HG02763 (cell line): Measurements from ENCODE around the gene PMIS2.
A peak's percentile ranks its signal among the peaks of the same experiment; 100 is the strongest.

Experiments used
- ATAC-seq: cut with Tn5 transposase; IDR thresholded peaks from one replicate; pipeline ENCODE4 v1.9.1; 2021; ENCODE audit warnings: mild to moderate bottlenecking, moderate library complexity; ENCODE audit not compliant: unreplicated experiment

The PMIS2 gene

GRCh38 chr19:35585848-35586247 is at the start of gene PMIS2:
Gene PMIS2, plus strand, starts transcription at chr19:35586173. Its CDS starts 87 bp downstream, at chr19:35586260.
- ATAC-seq, result no peak

- ATAC-seq, result no peak
Observed at GRCh38 chr19:35539314-35539713, 46.7 kb upstream of the PMIS2 start.

GRCh38 chr19:35539850-35540249 is 46.1 kb upstream of the PMIS2 start:
- ATAC-seq, result no peak

- ATAC-seq, result no peak
Observed at GRCh38 chr19:35540356-35540927, 45.5 kb upstream of the PMIS2 start.

- no peak for ATAC-seq
Observed at GRCh38 chr19:35542209-35542608, 43.8 kb upstream of the PMIS2 start.

GRCh38 chr19:35543280-35544109 is 42.5 kb upstream of the PMIS2 start:
- ATAC-seq, result no peak

- ATAC-seq, result no peak
Observed at GRCh38 chr19:35544110-35544802, 41.7 kb upstream of the PMIS2 start.

- ATAC-seq, result peak; percentile 75
Observed at GRCh38 chr19:35545001-35545854, 40.7 kb upstream of the PMIS2 start, which contains the start of gene TMEM147. Gene TMEM147, plus strand, starts transcription at chr19:35545626. Its CDS starts 114 bp downstream, at chr19:35545740.

- peak; percentile 38 for ATAC-seq
Observed at GRCh38 chr19:35545855-35546381, 40.1 kb upstream of the PMIS2 start.

- ATAC-seq, result no peak
Observed at GRCh38 chr19:35546532-35546931, 39.4 kb upstream of the PMIS2 start.

- ATAC-seq, result no peak
Observed at GRCh38 chr19:35549174-35549788, 36.7 kb upstream of the PMIS2 start.

GRCh38 chr19:35549879-35550523 is 36.0 kb upstream of the PMIS2 start:
- no peak for ATAC-seq

GRCh38 chr19:35551091-35551810 is 34.7 kb upstream of the PMIS2 start:
- ATAC-seq, result no peak

- ATAC-seq, result no peak
Observed at GRCh38 chr19:35552534-35553384, 33.2 kb upstream of the PMIS2 start.

GRCh38 chr19:35553385-35554000 is 32.5 kb upstream of the PMIS2 start:
- ATAC-seq, result no peak

GRCh38 chr19:35554076-35554475 is 31.9 kb upstream of the PMIS2 start:
- ATAC-seq, result no peak

- no peak for ATAC-seq
Observed at GRCh38 chr19:35555301-35556005, 30.5 kb upstream of the PMIS2 start.
